ENCODE measurements around the gene ETV5. TPM values are rescaled to one million over a fixed set of nuclear protein-coding genes. Genes with fewer than 3 reads are reported as not detected.

The ETV5 gene
- total and polyA plus RNA-seq, 2 of the 4 experiments (the other 2 are of a cell fraction): 15.7 to 20.1 TPM

DNA sequence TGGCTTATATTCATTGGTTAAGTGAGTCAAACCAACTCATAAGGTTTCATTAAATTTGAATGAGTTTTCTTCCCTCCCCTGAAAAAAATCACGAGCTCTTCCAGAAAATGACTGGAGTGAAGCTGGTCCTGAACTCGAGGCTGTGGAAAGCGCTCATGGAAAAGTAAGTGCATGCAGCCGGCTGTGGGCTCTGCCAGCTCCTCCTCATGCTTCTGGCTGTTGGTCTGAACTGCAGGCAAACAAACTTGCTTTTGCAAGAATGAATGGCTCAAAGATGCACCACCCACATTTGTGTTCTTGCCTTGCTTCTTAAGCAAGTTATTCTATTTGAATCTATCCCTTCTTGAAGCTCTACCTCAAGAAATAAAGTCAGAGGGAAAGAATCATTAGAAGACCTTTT is 6.2 kb downstream of the ETV5 start (continued):
- TF ChIP-seq BHLHE40 (IDR thresholded peaks at IDR 0.05; ENCODE audit: low read depth, low read length): no peak
- no peak for TF ChIP-seq SMC3 (IDR thresholded peaks at IDR 0.05; ENCODE audit: low read depth, low read length)
- no peak for TF ChIP-seq RFX5 (IDR thresholded peaks at IDR 0.05; ENCODE audit: low read depth, low read length)
- TF ChIP-seq MAFK (IDR thresholded peaks at IDR 0.05; ENCODE audit: low read depth, low read length): no peak

DNA sequence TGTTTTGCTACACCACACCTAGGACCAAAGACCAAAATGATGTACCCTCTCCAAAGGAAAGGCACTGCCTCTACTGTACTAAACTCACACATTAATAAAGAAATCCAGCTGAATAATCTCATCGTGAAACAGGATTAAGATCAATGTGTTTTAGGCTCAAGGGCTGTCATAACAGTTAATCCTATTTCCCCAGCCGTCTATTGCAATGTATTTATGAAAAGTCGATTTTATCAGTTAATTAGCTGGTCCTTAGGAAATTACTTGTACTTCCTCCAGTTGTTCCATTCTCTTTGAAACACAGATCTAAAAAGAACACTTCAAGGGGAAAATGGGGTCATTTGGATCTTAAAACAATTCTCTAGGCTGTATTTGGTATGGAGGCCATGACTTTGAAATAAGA is 8.5 kb downstream of the ETV5 start:
- no peak overlapping the region for H4K91ac ChIP-seq (ENCODE audit: insufficient read depth, low read depth, low read length)
- peaks cover 16% of the 10 kb centered on the region for H3K4me1 ChIP-seq (ENCODE audit: control insufficient read depth, insufficient read depth, low read length)
- dilution Hi-C loops (cut with HindIII; ENCODE audit: low sequenced_read_pairs, unreplicated experiment) (no loop called here), in situ Hi-C loops (cut with MboI; ENCODE audit: low sequenced_read_pairs) (no loop called here), intact Hi-C loops (cut with micrococcal nuclease) (loop anchor here (5.0 to 10.0 kb wide), 2 partner anchors 368 to 684 kb away; partner anchors contain the start of gene EIF4A2)
- ChIA-PET POLR2A (ENCODE audit: unreplicated experiment) (no interaction called here), CTCF (interaction anchor here (0.6 kb wide), 2 partner anchors 117 to 164 kb away, joined by 3 read pairs; no protein-coding TSS in a partner anchor)
- no peak overlapping the region for H3K23ac ChIP-seq (ENCODE audit: low read depth, low read length)
- no peak overlapping the region for H2BK120ac ChIP-seq (ENCODE audit: low read depth, low read length)
- H2AK9ac ChIP-seq (replicated peaks; ENCODE audit: low read depth, low read length, poor library complexity): no peak overlapping the region
- no peaks in the 10 kb centered on the region for H3K27me3 ChIP-seq (ENCODE audit: control insufficient read depth, insufficient read depth, low read length)
- H2BK5ac ChIP-seq (ENCODE audit: low read depth, low read length, poor library complexity, severe bottlenecking): no peak overlapping the region
- no peak overlapping the region for H3K14ac ChIP-seq (replicated peaks; ENCODE audit: low read depth, low read length)
- no TSS peak for BruUV-seq (replicated peaks)
- H3K9ac ChIP-seq (ENCODE audit: low read depth, low read length): no peak overlapping the region
- H3K79me1 ChIP-seq (ENCODE audit: low read depth in 1 of 2, low read length in 2 of 2): peaks cover 27 to 45% of the 10 kb centered on the region in 2 experiments; a peak in 3 of 4 replicates
- H3K4ac ChIP-seq (ENCODE audit: low read depth, low read length): no peak overlapping the region
- no peak overlapping the region for H2BK15ac ChIP-seq (ENCODE audit: low read depth, low read length)
- H3K9me3 ChIP-seq (ENCODE audit: control insufficient read depth, insufficient read depth, low read length): no peaks in the 10 kb centered on the region
- peaks cover 7% of the 10 kb centered on the region for H3K9me1 ChIP-seq (ENCODE audit: insufficient read depth, low read length)
- H2AFZ ChIP-seq (replicated peaks; ENCODE audit: low read length, poor library complexity): no peak overlapping the region
- no peak for ATAC-seq (ENCODE audit: low read depth)
- no peak overlapping the region for H3K4me3 ChIP-seq (ENCODE audit: insufficient read depth, low read depth, low read length)
- no peak overlapping the region for H3K56ac ChIP-seq (ENCODE audit: extremely low read depth, insufficient read depth, low read length)
- no peak overlapping the region for H4K8ac ChIP-seq (ENCODE audit: low read depth in 2 of 2, low read length in 2 of 2)
- TF ChIP-seq MAZ (IDR thresholded peaks at IDR 0.05; ENCODE audit: borderline replicate concordance, low read depth, low read length) (no peak), RAD21 (IDR thresholded peaks at IDR 0.05; ENCODE audit: low read length) (no peak)
- H2BK20ac ChIP-seq (ENCODE audit: low read depth, low read length): no peak overlapping the region
- H2AK5ac ChIP-seq (ENCODE audit: low read depth, low read length): no peak overlapping the region
- H4K20me1 ChIP-seq (ENCODE audit: insufficient read depth, low read length): peaks cover 10% of the 10 kb centered on the region; the same call in 1 of the 2 replicates
- H3K27ac ChIP-seq (ENCODE audit: insufficient read depth, low read length): no peak overlapping the region
- no CpG with 5 or more reads among the region's 3 CpGs for WGBS, 2 experiments (ENCODE audit: extremely low coverage in 2 of 2, insufficient read length in 1 of 2)
- H4K5ac ChIP-seq (ENCODE audit: low read depth, low read length): no peak overlapping the region
- H3K36me3 ChIP-seq (ENCODE audit: control insufficient read depth, insufficient read depth, low read length): peaks cover 2% of the 10 kb centered on the region
- no peak for DNase-seq
- no peak overlapping the region for H3K4me2 ChIP-seq (ENCODE audit: low read depth, low read length)
- no peak overlapping the region for H3K18ac ChIP-seq (ENCODE audit: low read depth, low read length)

Data from IMR-90 (cell line).